ENCODE results near the gene RBPJ.
"Not testable (repeated sequence)": the region's sequence is repeated elsewhere in the genome, so short reads cannot be mapped to it uniquely, and the experiment has no call there.

The RBPJ gene

GRCh38 chr4:26388671-26389070 lies 67.9 kb downstream of the RBPJ start:
- TF ChIP-seq CTCF (IDR thresholded peaks at IDR 0.05; ENCODE audit: low read depth, low read length): no peak
- no peak for DNase-seq (ENCODE audit: low read depth, low spot score)
- in situ Hi-C loops (cut with HindIII; ENCODE audit: low sequenced_read_pairs): no loop called here
- no peak overlapping the region for H3K4me3 ChIP-seq (ENCODE audit: low read depth, low read length)

GRCh38 chr4:26397086-26397485 lies 76.3 kb downstream of the RBPJ start:
- in situ Hi-C loops (cut with HindIII; ENCODE audit: low sequenced_read_pairs): no loop called here
- no peak for TF ChIP-seq CTCF (IDR thresholded peaks at IDR 0.05; ENCODE audit: low read depth, low read length)
- H3K4me3 ChIP-seq (ENCODE audit: low read depth, low read length): no peak overlapping the region
- DNase-seq (ENCODE audit: low read depth, low spot score): no peak

GRCh38 chr4:26400132-26400531 lies 79.3 kb downstream of the RBPJ start:
- DNase-seq (ENCODE audit: low read depth, low spot score): no peak
- TF ChIP-seq CTCF (IDR thresholded peaks at IDR 0.05; ENCODE audit: low read depth, low read length): no peak
- in situ Hi-C loops (cut with HindIII; ENCODE audit: low sequenced_read_pairs): no loop called here
- no peak overlapping the region for H3K4me3 ChIP-seq (ENCODE audit: low read depth, low read length)

- H3K4me3 ChIP-seq (ENCODE audit: low read depth, low read length); in situ Hi-C loops (cut with HindIII; ENCODE audit: low sequenced_read_pairs); DNase-seq (ENCODE audit: low read depth, low spot score): not testable (repeated sequence)
Measured at GRCh38 chr4:26402017-26402416, 81.2 kb downstream of the RBPJ start.

- H3K4me3 ChIP-seq (ENCODE audit: low read depth, low read length): no peak overlapping the region
- in situ Hi-C loops (cut with HindIII; ENCODE audit: low sequenced_read_pairs): no loop called here
- TF ChIP-seq CTCF (IDR thresholded peaks at IDR 0.05; ENCODE audit: low read depth, low read length): no peak
- DNase-seq (ENCODE audit: low read depth, low spot score): no peak
Measured at GRCh38 chr4:26402458-26402857, 81.6 kb downstream of the RBPJ start.

- in situ Hi-C loops (cut with HindIII; ENCODE audit: low sequenced_read_pairs): no loop called here
- no peak overlapping the region for H3K4me3 ChIP-seq (ENCODE audit: low read depth, low read length)
- TF ChIP-seq CTCF (IDR thresholded peaks at IDR 0.05; ENCODE audit: low read depth, low read length): no peak
- no peak for DNase-seq (ENCODE audit: low read depth, low spot score)
Measured at GRCh38 chr4:26404743-26405206, 84.0 kb downstream of the RBPJ start.

- no peak for DNase-seq (ENCODE audit: low read depth, low spot score)
- no peak overlapping the region for H3K4me3 ChIP-seq (ENCODE audit: low read depth, low read length)
- in situ Hi-C loops (cut with HindIII; ENCODE audit: low sequenced_read_pairs): no loop called here
- TF ChIP-seq CTCF (IDR thresholded peaks at IDR 0.05; ENCODE audit: low read depth, low read length): no peak
Measured at GRCh38 chr4:26406346-26406975, 85.6 kb downstream of the RBPJ start.
